GM18870 (cell line): ENCODE measurements around the gene YBX3.

Experiments used
- ATAC-seq: cut with Tn5 transposase; IDR thresholded peaks from one replicate; pipeline ENCODE4 v1.9.1; 2021; ENCODE audit warnings: moderate library complexity; ENCODE audit not compliant: unreplicated experiment

Gene YBX3

DNA sequence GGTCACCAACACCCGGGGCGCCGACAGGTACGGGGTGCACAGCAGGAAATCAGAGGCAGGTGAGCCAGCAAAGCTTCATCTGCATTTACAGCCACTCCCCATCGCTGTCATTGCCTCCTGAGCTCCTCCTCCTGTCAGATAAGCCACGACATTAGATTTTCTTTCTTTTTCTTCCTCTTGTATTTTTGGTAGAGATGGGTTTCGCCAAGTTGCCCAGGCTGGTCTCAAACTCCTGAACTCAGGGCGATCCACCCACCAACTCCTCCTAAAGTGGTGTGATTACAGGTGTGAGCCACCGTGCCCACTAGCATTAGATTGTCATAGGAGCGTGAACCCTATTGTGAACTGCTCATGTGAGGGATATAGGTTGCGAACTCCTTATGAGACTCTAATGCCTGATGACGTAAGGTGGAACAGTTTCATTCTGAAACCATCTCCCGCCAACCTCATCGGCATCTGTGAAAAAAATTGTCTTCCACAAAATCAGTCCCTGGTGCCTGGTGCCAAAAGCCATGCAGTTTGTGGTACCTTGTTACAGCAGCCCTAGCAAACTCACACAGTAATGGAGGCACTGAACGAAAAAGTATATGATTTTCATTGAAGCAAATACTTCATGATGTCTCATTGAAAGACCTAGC lies 50.8 kb downstream of the YBX3 start:
- ATAC-seq, result no peak

DNA sequence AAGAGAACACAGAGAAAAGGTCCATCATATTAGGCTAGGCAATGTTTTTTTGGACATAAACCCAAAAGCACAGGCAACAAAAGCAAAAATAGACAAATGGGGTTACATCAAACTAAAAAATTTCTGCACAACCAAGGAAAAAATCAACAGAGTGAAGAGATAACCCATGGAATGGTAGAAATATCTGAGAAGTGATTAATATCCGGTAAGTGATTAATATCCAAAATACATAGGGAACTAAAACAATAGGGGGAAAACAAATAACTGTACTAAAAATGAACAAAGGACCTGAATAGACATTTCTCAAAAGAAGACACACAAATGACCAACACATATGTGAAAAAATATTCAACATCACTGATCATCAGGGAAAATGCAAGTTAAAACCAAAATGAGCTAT lies 53.6 kb downstream of the YBX3 start:
- no peak for ATAC-seq

DNA sequence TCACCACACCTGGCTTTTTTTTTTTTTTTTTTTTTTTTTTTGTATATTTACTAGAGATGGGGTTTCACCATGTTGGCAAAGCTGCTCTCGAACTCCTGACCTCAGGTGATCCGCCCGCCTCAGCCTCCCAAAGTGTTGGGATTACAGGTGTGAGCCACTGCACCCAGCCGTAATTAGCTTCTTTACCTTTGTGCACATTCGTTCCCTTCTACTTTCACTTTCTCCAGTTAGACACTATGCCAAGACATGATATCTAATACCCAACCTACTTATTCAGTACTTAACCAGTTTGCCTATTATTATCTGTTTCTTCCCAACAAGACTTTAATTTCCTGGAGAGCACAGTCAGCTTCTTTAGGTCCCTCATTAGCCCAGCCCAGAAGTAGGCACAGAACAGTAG lies 54.6 kb downstream of the YBX3 start:
- ATAC-seq, result no peak

DNA sequence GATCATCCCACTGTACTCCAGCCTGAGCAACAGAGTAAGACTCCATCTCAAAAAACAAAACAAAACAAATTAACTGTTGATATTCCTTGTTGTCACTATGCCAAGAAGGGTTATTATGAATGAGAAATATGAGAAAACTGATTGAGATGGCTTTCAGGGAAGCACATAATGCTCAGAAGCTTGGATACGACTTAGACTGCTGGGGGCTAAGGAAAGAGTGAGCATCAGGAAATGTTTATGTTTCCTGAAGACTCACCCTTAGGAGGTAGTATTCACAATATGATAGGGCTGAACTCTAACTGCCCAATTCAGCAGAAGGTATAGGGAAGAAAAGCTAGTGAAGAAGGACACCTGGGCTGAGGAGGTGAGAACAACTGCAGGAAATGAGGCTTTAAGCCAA lies 55.5 kb downstream of the YBX3 start:
- no peak for ATAC-seq

DNA sequence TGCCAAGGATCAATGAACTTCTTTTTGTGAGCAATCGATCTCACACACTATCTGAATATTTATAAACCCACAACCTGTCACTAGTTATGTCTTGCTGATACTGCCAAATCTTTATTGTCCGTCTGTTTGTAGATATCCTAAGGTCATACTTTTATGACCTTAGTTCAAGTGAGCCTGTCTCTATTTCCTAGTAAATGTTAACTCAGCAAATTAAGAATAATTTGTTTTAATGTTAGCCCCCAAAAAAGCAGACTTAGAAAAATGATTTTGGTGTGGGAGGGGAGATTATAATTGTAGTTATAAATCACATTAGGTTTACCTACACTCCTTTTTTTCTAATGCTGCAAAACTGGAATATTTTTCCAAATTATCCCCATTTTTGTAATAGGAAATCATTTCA lies 58.6 kb downstream of the YBX3 start:
- ATAC-seq, result no peak

DNA sequence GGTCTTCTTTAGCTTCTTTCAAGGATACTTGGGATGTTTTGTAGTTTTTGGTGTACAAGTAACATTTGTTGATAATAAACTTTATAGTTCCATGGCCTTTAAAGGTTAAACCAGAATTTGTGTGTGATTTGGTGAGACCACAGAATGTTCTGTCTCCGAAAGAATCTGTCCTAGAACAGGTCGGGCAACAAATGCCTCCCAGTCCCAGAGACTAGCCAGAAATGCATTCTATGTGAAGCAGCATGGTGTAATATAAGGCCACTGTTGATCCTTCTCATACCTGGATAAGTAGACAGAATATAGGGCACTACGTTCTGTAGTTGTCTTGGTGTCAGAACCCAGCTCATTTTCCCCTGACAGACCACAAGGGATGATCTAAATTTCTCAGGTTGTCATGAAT lies 59.3 kb downstream of the YBX3 start:
- ATAC-seq, result no peak

DNA sequence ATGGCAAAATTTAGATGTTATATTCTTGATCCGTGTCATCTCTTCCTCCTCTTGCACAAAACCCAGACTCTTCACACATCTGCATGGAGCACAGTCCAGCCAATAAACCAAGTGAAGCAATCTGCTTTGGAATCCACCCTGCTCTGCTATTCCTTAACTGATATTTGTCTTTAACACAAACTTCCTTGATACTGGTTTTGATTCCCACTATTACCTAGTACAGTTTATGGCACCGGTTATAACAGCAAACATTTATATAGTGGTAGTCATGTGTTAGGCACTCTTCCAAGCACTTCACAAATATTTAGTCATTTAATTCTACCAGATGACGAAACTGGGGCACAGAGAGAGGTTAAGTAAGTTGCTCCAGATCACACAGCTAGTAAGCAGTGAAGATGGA lies 61.8 kb downstream of the YBX3 start:
- ATAC-seq, result no peak

DNA sequence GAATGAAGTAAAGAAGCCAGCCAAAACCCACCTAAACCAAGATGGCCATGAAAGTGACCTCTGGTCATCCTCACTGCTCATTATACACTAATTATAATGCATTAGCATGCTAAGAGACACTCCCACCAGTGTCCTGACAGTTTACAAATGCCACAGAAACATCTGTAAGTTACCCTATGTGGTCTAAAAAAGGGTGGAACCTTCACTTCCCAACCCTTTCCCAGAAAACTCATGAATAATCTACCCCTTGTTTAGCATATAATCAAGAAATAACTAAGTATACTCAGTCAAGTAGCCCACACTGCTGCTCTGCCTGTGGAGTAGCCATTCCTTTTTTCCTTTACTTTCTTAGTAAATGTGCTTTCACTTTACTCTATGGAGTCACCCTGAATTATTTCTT lies 69.1 kb downstream of the YBX3 start:
- no peak for ATAC-seq

DNA sequence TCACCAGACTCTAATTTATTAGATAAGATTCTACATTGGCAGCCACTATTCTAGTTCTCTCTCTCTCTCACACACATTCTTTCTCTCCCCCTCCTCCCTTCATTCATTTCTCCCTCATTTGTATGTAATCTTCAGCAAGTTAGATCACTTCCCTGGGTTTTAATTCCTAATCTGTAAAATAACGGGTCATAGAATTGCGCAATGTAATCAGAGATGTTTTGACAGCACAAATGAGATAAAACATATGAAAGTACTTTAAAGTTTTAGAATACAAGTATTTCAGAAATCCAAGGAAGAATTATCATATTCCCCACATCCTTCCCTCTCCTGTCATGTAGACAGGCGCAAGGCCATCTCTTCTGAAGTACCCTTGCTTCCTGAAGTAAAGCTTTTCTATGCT lies 70.9 kb downstream of the YBX3 start:
- no peak for ATAC-seq
